Thymus (tissue), 11 donors: ENCODE results near the gene TMEM62. TPM values are rescaled to one million over a fixed set of nuclear protein-coding genes. Genes with fewer than 3 reads are reported as not detected.
"Not testable (repeated sequence)": the region's sequence is repeated elsewhere in the genome, so short reads cannot be mapped to it uniquely, and the experiment has no call there.

Experiments
- DNase-seq, 9 donors: peaks; one replicate each; pipeline ENCODE4 v3.0.0-alpha.2; 2013; ENCODE audit warnings: low spot score in 9 of 9, low read depth in 6 of 9, missing footprints in 1 of 9
- H3K27ac ChIP-seq, 2 donors: one replicate each; pipeline ENCODE4 v1.5.1; 2013; ENCODE audit warnings: control low read depth in 1 of 2, low read depth in 1 of 2, low read length in 1 of 2, mild to moderate bottlenecking in 1 of 2, moderate library complexity in 1 of 2
- H3K27me3 ChIP-seq, 2 donors: one replicate each; pipeline ENCODE4 v1.5.1; 2013; ENCODE audit warnings: low read length in 1 of 2; ENCODE audit not compliant: control insufficient read depth in 2 of 2, insufficient read depth in 1 of 2
- H3K36me3 ChIP-seq, 2 donors: one replicate each; pipeline ENCODE4 v1.5.1; 2013; ENCODE audit warnings: low read length in 1 of 2, mild to moderate bottlenecking in 1 of 2, moderate library complexity in 1 of 2; ENCODE audit not compliant: control insufficient read depth in 2 of 2, insufficient read depth in 2 of 2
- H3K4me1 ChIP-seq, 2 donors: one replicate each; pipeline ENCODE4 v1.5.1; 2013; ENCODE audit warnings: low read length in 2 of 2; ENCODE audit not compliant: control insufficient read depth in 2 of 2, insufficient read depth in 2 of 2
- H3K4me3 ChIP-seq, 2 donors: one replicate each; pipeline ENCODE4 v1.5.1; 2013; ENCODE audit warnings: low read length in 2 of 2, control low read depth in 1 of 2, mild to moderate bottlenecking in 1 of 2
- H3K9me3 ChIP-seq, 2 donors: one replicate each; pipeline ENCODE4 v1.5.1; 2013; ENCODE audit warnings: low read length in 1 of 2, mild to moderate bottlenecking in 1 of 2; ENCODE audit not compliant: control insufficient read depth in 2 of 2, insufficient read depth in 1 of 2
- WGBS: extraction: QIAGEN DNeasy Blood & Tissue Kit; methylation state at CpG from one replicate; pipeline ENCODE4 v1.1.7; 2013; 5-methylcytosine and 5-hydroxymethylcytosine counted together
- polyA plus RNA-seq: library from polyadenylated mRNA; stranded (reverse); fragments of 200-250 nt; gene quantifications from one replicate; pipeline ENCODE4 v1.2.3, GENCODE V29; 2013
- total RNA-seq: library from RNA; stranded (reverse); fragments of 120-200 nt; gene quantifications from one replicate; pipeline ENCODE4 v1.2.4, GENCODE V29; 2013
- donor health status: healthy.

Gene TMEM62
- total and polyA plus RNA-seq, 2 donors, result 5.1 to 17.8 TPM

DNA sequence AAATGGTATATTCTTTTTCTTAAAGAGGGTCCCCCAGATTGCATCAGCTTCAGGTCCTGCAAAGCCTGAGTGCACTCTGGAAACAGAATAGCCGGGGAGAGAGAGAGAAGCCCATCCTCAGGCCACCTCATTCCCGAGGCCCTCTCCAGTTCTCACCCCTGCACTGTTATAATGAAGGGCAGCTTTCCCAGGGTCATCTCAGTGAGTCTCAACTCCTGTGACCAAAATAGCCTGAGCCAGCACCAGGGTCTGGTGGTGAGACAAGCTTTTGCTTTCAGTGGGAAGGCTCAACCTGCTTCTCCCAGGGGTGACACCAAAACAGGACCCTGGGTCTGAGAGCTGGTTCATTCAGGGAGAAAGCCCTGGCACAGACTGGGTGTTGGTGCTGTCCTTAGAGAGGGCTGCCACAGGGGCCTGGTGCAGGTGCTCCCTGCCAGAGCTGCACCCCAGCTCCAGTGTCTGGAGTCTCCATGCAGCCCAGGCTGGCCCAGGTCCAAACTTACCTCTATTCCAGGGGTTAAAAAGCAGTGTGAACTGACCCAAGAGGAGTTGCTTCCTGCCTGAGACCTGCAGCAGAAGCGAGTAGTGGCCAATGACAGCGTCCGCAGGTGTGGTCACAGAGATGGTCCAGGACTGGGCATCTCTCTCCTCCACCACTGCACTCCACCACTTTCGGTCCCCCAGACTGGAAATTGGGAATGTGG lies 81.4 kb downstream of the TMEM62 start:
- WGBS, result 97% methylated on average over 6 of the region's 6 CpGs
- Histone ChIP-seq H3K4me3 (no peak overlapping the region), H3K9me3 (no peaks in the 10 kb centered on the region), H3K36me3 (no peaks in the 10 kb centered on the region), H3K27ac (no peak overlapping the region), H3K27me3 (peaks cover 0 to 5% of the 10 kb centered on the region in 2 donors), H3K4me1 (no peaks in the 10 kb centered on the region)
- DNase-seq, result no peak

DNA sequence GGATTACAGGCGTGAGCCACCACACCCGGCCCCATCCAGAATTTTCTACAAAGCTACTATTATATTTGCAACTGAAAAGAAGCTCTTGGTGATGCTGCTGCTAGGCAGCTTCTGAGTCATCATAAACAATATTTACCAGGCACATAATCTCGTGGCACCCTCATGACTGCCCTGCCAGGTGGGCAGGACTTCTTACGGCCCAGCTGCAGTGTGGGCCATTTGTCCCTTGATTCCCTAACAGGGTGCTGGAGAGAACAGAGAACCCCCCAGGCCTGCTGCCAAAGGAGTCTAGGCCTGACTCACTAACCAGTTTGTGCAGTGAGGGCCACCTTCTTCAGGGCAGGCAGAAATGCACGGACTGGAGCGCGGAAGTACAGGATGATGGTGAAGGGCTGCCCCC lies 82.6 kb downstream of the TMEM62 start:
- Histone ChIP-seq H3K27ac (no peak overlapping the region), H3K27me3 (no peaks in the 10 kb centered on the region), H3K4me3 (no peak overlapping the region), H3K9me3 (no peaks in the 10 kb centered on the region), H3K36me3 (no peaks in the 10 kb centered on the region), H3K4me1 (no peaks in the 10 kb centered on the region)
- DNase-seq, result no peak
- WGBS, result 96% methylated on average over 7 of the region's 7 CpGs

DNA sequence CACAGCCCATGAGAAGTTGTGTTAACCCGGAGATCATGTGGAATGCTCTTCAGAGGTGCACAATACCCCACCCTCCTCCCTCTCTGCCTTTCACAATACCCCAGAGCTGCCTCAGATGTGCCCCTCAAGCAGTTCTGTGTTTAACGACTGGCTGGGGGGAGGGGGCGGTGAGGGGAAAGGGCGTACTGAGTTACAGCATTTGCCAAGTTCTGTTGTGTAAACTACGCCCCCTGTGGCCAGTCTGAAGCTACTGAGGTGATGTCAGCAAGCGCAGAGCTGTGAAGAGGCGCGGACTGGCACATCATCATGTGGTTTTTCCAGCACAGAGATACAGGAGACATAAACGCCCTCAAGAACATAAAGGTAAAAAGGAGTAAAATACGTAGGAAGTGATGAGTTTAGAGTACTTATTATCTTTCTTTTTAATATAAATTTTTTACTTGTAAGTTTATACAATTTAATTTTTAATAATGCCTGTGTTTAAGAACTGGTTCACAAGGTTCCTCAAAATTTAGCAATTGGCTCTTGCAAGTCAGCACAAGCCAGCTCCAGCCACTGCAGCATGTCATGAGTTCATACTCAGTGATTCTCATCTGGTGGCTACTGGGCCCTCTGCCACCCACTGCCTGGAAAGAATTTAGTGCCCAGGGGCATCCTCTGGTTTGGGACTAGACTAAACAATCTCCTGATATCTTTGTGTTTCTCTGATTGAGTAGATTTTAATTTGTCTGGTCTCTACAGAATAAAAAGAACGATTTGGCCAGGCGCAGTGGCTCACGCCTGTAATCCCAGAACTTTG lies 85.7 kb downstream of the TMEM62 start:
- Histone ChIP-seq H3K36me3 (no peaks in the 10 kb centered on the region), H3K4me3 (no peak overlapping the region), H3K4me1 (no peaks in the 10 kb centered on the region), H3K9me3 (no peaks in the 10 kb centered on the region), H3K27ac (no peak overlapping the region), H3K27me3 (no peaks in the 10 kb centered on the region)
- 71% methylated on average over 13 of the region's 13 CpGs for WGBS
- DNase-seq, result peak in 6 of 9 donors; percentile 10 to 53 (median 20)

DNA sequence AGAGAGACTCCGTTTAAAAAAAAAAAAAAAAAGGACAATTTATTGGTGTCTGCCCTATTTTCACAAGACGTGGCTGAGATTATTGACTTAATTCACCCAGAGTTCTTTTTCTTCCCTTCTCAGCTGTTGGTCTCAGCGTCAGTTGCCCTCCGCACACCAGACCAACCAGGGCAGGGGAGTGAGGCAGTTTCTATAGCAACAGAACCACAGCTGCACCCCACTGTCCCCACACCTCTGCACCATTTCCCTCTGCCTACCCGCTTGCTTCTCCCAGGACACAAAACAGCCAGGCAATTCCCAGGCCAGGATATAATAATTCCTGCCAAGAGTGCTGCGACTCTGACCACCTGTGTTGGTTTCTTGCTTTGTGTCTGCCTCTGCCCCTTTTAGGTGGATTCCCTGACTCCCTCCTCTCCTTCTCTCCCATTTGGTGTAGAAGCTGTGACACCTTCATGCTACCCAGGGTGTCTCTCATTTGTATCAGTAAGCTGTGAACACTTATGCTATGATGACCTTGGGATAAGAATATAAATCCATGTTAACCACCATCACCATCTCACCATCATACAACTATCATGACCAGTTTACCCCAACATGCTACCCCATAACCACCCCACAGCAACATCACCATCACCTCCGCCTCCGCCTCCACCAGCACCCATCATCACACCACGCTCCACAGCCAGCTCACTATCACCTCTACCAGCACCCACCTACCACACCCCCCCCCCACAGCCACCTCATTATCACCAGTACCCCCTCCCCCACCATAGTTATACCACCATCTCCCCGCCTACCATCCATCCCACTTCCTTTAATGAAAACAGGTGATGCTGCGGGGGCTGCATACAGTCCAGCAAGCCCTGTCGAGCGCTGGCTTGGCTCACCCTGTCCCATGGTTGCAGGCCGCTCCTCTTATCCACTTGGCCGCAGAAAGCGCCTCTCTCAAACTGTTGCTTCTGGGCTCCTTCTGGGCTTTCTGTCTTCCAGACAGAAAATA lies 86.8 kb downstream of the TMEM62 start:
- H3K9me3 ChIP-seq, result no peaks in the 10 kb centered on the region
- no peak overlapping the region for H3K27ac ChIP-seq
- DNase-seq, result no peak
- H3K27me3 ChIP-seq, result no peaks in the 10 kb centered on the region
- H3K4me3 ChIP-seq, result no peak overlapping the region
- 90% methylated on average over 16 of the region's 16 CpGs for WGBS
- H3K4me1 ChIP-seq, result no peaks in the 10 kb centered on the region
- H3K36me3 ChIP-seq, result no peaks in the 10 kb centered on the region

DNA sequence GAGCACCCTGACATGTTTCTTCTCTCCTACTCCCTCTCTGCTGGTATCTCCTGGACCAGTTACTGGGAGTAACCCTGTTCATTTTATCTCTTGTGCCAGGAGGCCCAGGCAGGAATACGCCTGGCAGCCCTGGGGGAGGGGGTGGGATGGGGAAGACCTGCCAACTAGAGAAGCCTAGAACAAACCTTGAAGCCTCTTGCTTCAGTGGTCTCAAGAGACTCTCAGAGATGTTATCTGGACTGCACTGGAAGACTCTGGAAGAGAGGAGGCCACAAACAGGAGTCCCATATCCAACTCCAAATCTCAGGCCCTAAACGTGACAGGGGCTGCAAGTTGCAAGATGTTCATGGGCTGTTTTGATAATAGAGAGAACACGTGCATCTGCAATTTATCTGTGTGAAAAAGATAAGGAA lies 87.6 kb downstream of the TMEM62 start, which contains the start of gene EPB42:
EPB42 (minus strand) TSS at position 28 of the 413 bp plus-strand sequence. CDS start 193 bp downstream, outside the sequence.
- no peaks in the 10 kb centered on the region for H3K36me3 ChIP-seq
- H3K27me3 ChIP-seq, result no peaks in the 10 kb centered on the region
- no peak within 1 kb of the TSS for H3K4me3 ChIP-seq
- H3K9me3 ChIP-seq, result no peaks in the 10 kb centered on the region
- no peaks in the 10 kb centered on the region for H3K4me1 ChIP-seq
- 83% methylated on average over 3 of the region's 3 CpGs for WGBS
- H3K27ac ChIP-seq, result no peak within 1 kb of the TSS
- no peak for DNase-seq

DNA sequence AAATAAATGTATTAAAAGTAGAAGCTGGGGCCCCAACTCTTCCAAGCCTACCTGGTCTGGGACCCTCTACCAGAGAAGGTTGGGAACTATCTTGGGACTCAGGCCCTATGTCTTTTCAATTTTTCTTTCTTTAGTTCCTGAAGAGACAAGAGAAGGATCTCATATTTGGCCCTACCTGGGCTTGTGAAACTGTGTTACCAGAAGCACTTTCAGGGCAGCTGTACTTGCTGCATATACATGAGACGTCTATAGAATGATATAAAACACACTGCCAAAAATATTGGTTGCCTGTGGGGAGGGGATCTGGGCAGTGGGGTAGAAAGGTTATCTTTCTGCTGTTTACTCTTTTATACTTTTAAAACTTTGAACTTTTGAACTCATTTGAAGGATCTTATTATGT lies 88.0 kb downstream of the TMEM62 start:
- Histone ChIP-seq H3K36me3 (no peaks in the 10 kb centered on the region), H3K27me3 (no peaks in the 10 kb centered on the region), H3K9me3 (no peaks in the 10 kb centered on the region), H3K4me3 (no peak overlapping the region), H3K4me1 (no peaks in the 10 kb centered on the region), H3K27ac (no peak overlapping the region)
- no peak for DNase-seq
- 96% methylated on average over 1 of the region's 1 CpG for WGBS

DNA sequence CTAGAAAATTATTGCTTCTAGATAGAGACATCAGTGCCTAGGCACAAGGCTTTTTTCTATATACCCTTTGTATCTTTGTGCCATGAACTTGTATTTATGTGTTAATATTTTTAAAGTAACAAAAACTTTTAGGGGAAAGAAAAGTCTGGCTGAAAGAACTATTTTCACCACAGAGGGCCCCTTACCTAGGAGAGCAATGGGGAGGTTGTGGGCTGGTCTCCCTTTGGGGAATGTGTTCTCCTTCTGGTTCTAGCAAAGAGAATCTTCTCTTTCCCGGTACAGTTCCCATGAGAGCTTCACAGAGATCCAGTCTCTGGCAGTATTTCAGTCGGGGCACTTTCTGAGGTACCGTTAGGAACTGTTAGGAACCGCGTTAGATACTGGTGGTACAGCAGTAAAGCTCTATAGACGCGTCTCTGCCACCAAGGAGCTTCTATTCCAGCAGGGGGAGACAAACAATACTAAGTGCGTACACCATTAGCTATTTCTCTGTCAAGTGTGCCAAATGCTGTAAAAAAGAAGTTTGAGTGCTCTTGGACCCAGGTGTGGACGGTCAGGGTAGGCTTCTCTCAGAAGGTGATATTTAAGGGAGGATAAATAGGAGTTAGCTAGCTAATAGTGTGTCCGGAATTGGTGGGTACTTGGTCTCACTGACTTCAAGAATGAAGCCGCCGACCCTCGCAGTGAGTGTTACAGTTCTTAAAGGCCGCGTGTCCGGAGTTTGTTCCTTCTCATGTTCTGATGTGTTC lies 92.0 kb downstream of the TMEM62 start:
- no peak overlapping the region for H3K4me3 ChIP-seq
- peak; percentile 18 to 78 (median 51) for DNase-seq
- WGBS, result 44% methylated on average over 16 of the region's 16 CpGs

DNA sequence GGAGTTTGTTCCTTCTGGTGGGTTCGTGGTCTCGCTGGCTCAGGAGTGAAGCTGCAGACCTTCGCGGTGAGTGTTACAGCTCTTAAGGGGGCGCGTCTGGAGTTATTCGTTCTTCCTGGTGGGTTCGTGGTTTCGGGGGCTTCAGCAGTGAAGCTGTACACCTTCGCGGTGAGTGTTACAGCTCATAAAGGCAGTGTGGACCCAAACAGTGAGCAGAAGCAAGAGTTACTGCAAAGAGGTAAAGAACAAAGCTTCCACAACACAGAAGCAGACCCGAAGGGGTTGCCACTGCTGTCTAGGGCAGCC lies 92.5 kb downstream of the TMEM62 start:
- DNase-seq, H3K36me3 ChIP-seq, H3K9me3 ChIP-seq, H3K27me3 ChIP-seq, H3K4me1 ChIP-seq, H3K27ac ChIP-seq, H3K4me3 ChIP-seq: not testable (repeated sequence)
- WGBS, result 32% methylated on average over 12 of the region's 12 CpGs

More for the DNA sequence above, 92.0 kb downstream of the TMEM62 start:
- Histone ChIP-seq H3K4me1 (no peaks in the 10 kb centered on the region), H3K27ac (no peak overlapping the region), H3K27me3 (no peaks in the 10 kb centered on the region), H3K9me3 (no peaks in the 10 kb centered on the region), H3K36me3 (no peaks in the 10 kb centered on the region)
